ENCODE data around the gene PCDH10.

GRCh38 chr4:133124746-133125145, 24.3 kb upstream of the PCDH10 start:
- TF ChIP-seq CTCF (IDR thresholded peaks at IDR 0.05; ENCODE audit: low read depth, low read length, poor library complexity, severe bottlenecking) = no peak
- TF ChIP-seq EZH2phosphoT487 (IDR thresholded peaks at IDR 0.05; ENCODE audit: borderline replicate concordance, low read length) = no peak
